PC-3 (cell line): ENCODE data around the gene CEACAM20. TPM values are rescaled to one million over a fixed set of nuclear protein-coding genes. Genes with fewer than 3 reads are reported as not detected.

Source experiments
- ATAC-seq: fragments of 200-7000 bp; cut with Tn5 transposase; 2 replicates; pipeline ENCODE4 v1.9.1; 2020; ENCODE audit warnings: mild to moderate bottlenecking, moderate library complexity
- BruUV-seq: library from RNA; stranded (reverse); fragments of 400-500 nt; replicated peaks from 2 replicates; lab custom pipeline; 2021; lab: Mats Ljungman, UMichigan
- CTCF ChIA-PET: fragments of 300-600 bp; sonication (Branson Sonifier 250); formaldehyde crosslinking; loops from one replicate; lab custom pipeline; 2022; ENCODE audit warnings: antibody characterized with exemption; lab: Charles Lee
- POLR2A ChIA-PET: fragments of 300-600 bp; sonication (Branson Sonifier 250); formaldehyde crosslinking; loops from one replicate; lab custom pipeline; 2022; ENCODE audit warnings: antibody characterized with exemption; ENCODE audit not compliant: unreplicated experiment; lab: Charles Lee
- DNase-seq: peaks from one replicate; pipeline ENCODE4 v3.0.0-alpha.2; 2015
- H2AFZ ChIP-seq: fragments of 300-600 bp; sonication (generic); 2 replicates; pipeline ENCODE4 v1.6.0; 2016; ENCODE audit warnings: antibody characterized with exemption, low read length
- H3F3A ChIP-seq: fragments of 300-600 bp; sonication (generic); one replicate; pipeline ENCODE4 v1.6.0; 2017; ENCODE audit warnings: antibody characterized with exemption, low read length, control low read depth, mild to moderate bottlenecking; ENCODE audit not compliant: unreplicated experiment
- H3K27ac ChIP-seq: fragments of 300-600 bp; sonication (generic); 2 replicates; pipeline ENCODE4 v1.5.1; 2016; ENCODE audit warnings: mild to moderate bottlenecking, low read length
- H3K27me3 ChIP-seq: fragments of 300-600 bp; sonication (generic); 2 replicates; pipeline ENCODE4 v1.6.1; 2016; ENCODE audit warnings: low read length, mixed read lengths
- H3K36me3 ChIP-seq: fragments of 300-600 bp; sonication (generic); 2 replicates; pipeline ENCODE4 v1.6.1; 2016; ENCODE audit warnings: low read depth, mixed run types, low read length, mixed read lengths
- H3K4me1 ChIP-seq: fragments of 300-600 bp; sonication (generic); 2 replicates; pipeline ENCODE4 v1.5.1; 2016; ENCODE audit warnings: low read length; ENCODE audit not compliant: insufficient read depth
- H3K4me2 ChIP-seq: fragments of 300-600 bp; sonication (generic); 2 replicates; pipeline ENCODE4 v1.6.0; 2016; ENCODE audit warnings: low read length
- H3K4me3 ChIP-seq: fragments of 300-600 bp; sonication (generic); 2 replicates; pipeline ENCODE4 v1.5.1; 2016; ENCODE audit warnings: mild to moderate bottlenecking, low read length, mixed read lengths
- H3K79me2 ChIP-seq: fragments of 300-600 bp; sonication (generic); 2 replicates; pipeline ENCODE4 v1.6.1; 2017; ENCODE audit warnings: low read length, mixed read lengths
- H3K9ac ChIP-seq: fragments of 300-600 bp; sonication (generic); 2 replicates; pipeline ENCODE4 v1.6.0; 2016; ENCODE audit warnings: mild to moderate bottlenecking, low read length
- H3K9me2 ChIP-seq: fragments of 300-600 bp; sonication (generic); replicated peaks from 2 replicates; pipeline ENCODE4 v1.6.1; 2016; ENCODE audit warnings: mixed run types, low read length, mixed read lengths
- H3K9me3 ChIP-seq: fragments of 300-600 bp; sonication (generic); 2 replicates; pipeline ENCODE4 v1.6.1; 2016; ENCODE audit warnings: low read length, mixed read lengths
- H4K20me1 ChIP-seq: fragments of 300-600 bp; sonication (generic); 2 replicates; pipeline ENCODE4 v1.6.1; 2016; ENCODE audit warnings: low read length, mixed read lengths
- CTCF ChIP-seq: fragments of 300-600 bp; sonication (generic); conservative IDR thresholded peaks from 2 replicates; pipeline ENCODE4 v1.5.1; 2017; ENCODE audit warnings: antibody characterized with exemption, low read depth, mild to moderate bottlenecking, low read length
- EZH2 ChIP-seq: fragments of 300-600 bp; sonication (generic); IDR thresholded peaks from one replicate; pipeline ENCODE4 v1.6.1; 2017; ENCODE audit warnings: antibody characterized with exemption, mild to moderate bottlenecking, low read length; ENCODE audit not compliant: unreplicated experiment
- EZH2phosphoT487 ChIP-seq: fragments of 300-600 bp; sonication (generic); IDR thresholded peaks from 2 replicates; pipeline ENCODE4 v1.6.1; 2018; ENCODE audit warnings: mild to moderate bottlenecking, antibody characterized with exemption, low read length, borderline replicate concordance
- intact Hi-C: fragments of 100-400 bp; cut with micrococcal nuclease; formaldehyde crosslinking; loops from 2 replicates; pipeline ENCODE4 v1.9.0; 2023
- total RNA-seq: library from RNA; depleted of rRNA; stranded (reverse); fragments of >200 nt; gene quantifications from 2 replicates; pipeline ENCODE4 v1.2.3, GENCODE V29; 2014

The CEACAM20 gene
- total RNA-seq, 1 experiment from 2014 or later = not detected

DNA sequence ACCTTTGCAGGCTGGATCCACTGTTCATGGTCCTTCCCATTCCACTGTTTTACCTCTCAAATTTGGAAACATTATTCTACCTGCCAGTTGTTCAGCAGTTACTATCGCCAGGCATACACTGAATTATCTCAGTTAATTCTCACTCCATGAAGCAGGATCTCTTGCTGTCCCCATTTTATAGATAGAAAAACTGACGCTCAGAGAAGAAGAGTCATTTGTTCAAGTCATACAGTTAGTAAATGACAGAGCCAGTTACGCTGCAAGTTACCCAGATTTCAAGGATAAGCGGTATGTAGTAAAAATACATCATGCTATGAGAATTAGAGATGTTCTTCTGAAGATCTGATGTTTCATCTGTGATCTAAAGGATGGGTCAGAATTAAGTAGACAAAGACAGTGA lies 43.7 kb upstream of the CEACAM20 start:
- no peaks in the 10 kb centered on the region for H4K20me1 ChIP-seq
- H3K4me3 ChIP-seq = no peak overlapping the region
- H3K9me3 ChIP-seq = no peaks in the 10 kb centered on the region
- H3K9ac ChIP-seq = no peak overlapping the region
- no peak overlapping the region for H2AFZ ChIP-seq
- ChIA-PET CTCF (no interaction called here), POLR2A (no interaction called here)
- no peaks in the 10 kb centered on the region for H3K79me2 ChIP-seq
- H3K36me3 ChIP-seq = no peaks in the 10 kb centered on the region
- ATAC-seq (no peak), DNase-seq (no peak)
- TF ChIP-seq EZH2 (no peak), EZH2phosphoT487 (no peak), CTCF (no peak)
- H3K27me3 ChIP-seq = no peaks in the 10 kb centered on the region
- BruUV-seq = no TSS peak
- intact Hi-C loops = loop anchor here (10.0 kb wide), 1 partner anchor 272 kb away; the partner anchor contains the start of gene NECTIN2
- no peaks in the 10 kb centered on the region for H3F3A ChIP-seq
- H3K4me2 ChIP-seq = no peak overlapping the region
- H3K27ac ChIP-seq = no peak overlapping the region
- H3K4me1 ChIP-seq = peaks cover 15% of the 10 kb centered on the region
- no peaks in the 10 kb centered on the region for H3K9me2 ChIP-seq

DNA sequence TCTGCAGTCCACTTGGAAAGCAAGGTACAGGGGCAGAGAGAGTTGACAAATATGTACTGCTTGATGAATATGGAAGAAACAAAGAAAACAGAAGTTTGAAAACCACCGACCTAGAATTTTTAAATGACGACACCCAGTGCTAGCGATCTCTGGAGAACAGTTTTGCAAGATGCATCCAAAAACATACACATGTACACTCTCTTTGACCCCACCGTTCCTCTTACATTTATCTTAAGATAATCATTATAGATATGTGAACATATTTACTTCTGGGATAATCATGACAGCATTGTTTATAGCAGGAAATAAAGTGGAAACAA lies 43.1 kb upstream of the CEACAM20 start:
- DNase-seq (no peak), ATAC-seq (no peak)
- no peak overlapping the region for H3K9ac ChIP-seq
- TF ChIP-seq EZH2 (no peak), CTCF (no peak), EZH2phosphoT487 (no peak)
- H3K36me3 ChIP-seq = no peaks in the 10 kb centered on the region
- no peaks in the 10 kb centered on the region for H3K9me3 ChIP-seq
- peaks cover 4% of the 10 kb centered on the region; the same call in 1 of the 2 replicates for H3K27me3 ChIP-seq
- ChIA-PET POLR2A (no interaction called here), CTCF (no interaction called here)
- no peak overlapping the region for H3K4me3 ChIP-seq
- peaks cover 15% of the 10 kb centered on the region for H3K4me1 ChIP-seq
- intact Hi-C loops = loop anchor here (10.0 kb wide), 1 partner anchor 272 kb away; the partner anchor contains the start of gene NECTIN2
- H3K27ac ChIP-seq = no peak overlapping the region
- H3K9me2 ChIP-seq = no peaks in the 10 kb centered on the region
- no peak overlapping the region for H3K4me2 ChIP-seq
- H2AFZ ChIP-seq = no peak overlapping the region
- no peaks in the 10 kb centered on the region for H3K79me2 ChIP-seq
- no peaks in the 10 kb centered on the region for H3F3A ChIP-seq
- BruUV-seq = no TSS peak
- no peaks in the 10 kb centered on the region for H4K20me1 ChIP-seq

DNA sequence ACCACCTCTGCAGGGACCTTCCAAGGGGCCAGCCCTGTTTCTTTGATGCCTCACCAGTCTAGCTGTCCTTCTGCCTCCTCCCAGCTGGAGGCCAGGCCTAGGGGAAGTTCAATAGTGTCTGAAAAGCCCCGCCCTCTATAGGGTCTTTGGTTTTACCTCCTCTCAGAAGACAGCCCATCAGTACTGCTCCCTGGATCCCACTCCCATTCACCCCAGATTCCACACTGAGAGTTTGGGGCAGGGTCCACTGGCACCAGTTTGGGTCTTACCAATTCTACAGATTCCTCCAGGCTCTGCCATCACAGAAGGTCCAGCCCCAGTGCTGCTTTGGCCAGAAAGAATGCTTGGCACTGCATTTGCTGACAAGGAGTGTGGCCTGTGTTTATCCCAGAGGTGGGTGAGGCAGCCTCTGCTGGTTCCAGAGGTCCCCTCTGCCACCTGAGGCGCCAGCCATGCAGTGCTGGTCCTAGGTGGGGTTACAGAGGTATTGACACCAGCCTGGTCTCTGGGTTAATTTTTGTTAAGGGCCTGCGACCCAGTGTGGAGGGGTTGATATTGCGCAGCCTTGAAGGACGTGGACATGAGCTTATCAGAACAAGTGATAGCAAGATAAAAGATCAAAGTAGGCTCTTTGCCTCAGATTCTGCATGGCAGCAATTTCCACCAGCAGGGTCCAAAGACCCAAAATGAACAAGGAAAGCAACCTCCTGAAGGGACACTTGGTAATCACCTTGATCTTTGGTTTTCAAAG lies 42.5 kb upstream of the CEACAM20 start:
- ChIA-PET CTCF (no interaction called here), POLR2A (no interaction called here)
- Histone ChIP-seq H3K4me1 (peaks cover 15% of the 10 kb centered on the region), H3K9ac (no peak overlapping the region), H3K79me2 (no peaks in the 10 kb centered on the region), H3K4me2 (no peak overlapping the region), H3F3A (no peaks in the 10 kb centered on the region), H3K27me3 (peaks cover 6% of the 10 kb centered on the region), H4K20me1 (no peaks in the 10 kb centered on the region), H3K27ac (no peak overlapping the region), H2AFZ (no peak overlapping the region), H3K9me2 (no peaks in the 10 kb centered on the region), H3K9me3 (no peaks in the 10 kb centered on the region), H3K4me3 (no peak overlapping the region), H3K36me3 (no peaks in the 10 kb centered on the region)
- intact Hi-C loops = loop anchor here (10.0 kb wide), 1 partner anchor 273 kb away; the partner anchor contains the start of gene NECTIN2
- TF ChIP-seq CTCF (no peak), EZH2 (no peak), EZH2phosphoT487 (no peak)
- no peak for DNase-seq
- no peak for ATAC-seq
- BruUV-seq = no TSS peak
